Kidney epithelial cell (primary cell): Measurements from ENCODE around the gene MYO10. TPM values are rescaled to one million over a fixed set of nuclear protein-coding genes. Genes with fewer than 3 reads are reported as not detected.
A peak's percentile ranks its signal among the peaks of the same experiment; 100 is the strongest.

Source experiments
- DNase-seq: peaks from one replicate; pipeline ENCODE4 v3.0.0-alpha.2; 2010; ENCODE audit warnings: low read depth
- H3K27me3 ChIP-seq: 2 replicates; pipeline ENCODE4 v1.6.0; 2011; ENCODE audit warnings: low read length; ENCODE audit not compliant: control insufficient read depth, insufficient read depth
- H3K36me3 ChIP-seq: 2 replicates; pipeline ENCODE4 v1.5.1; 2011; ENCODE audit warnings: low read length; ENCODE audit not compliant: control insufficient read depth, insufficient read depth
- H3K4me3 ChIP-seq: 2 replicates; pipeline ENCODE4 v1.5.1; 2011; ENCODE audit warnings: low read depth, mild to moderate bottlenecking, control low read depth, low read length
- total RNA-seq: library from RNA; depleted of rRNA; stranded (reverse); fragments of >200 nt; gene quantifications from 2 replicates; pipeline ENCODE4 v1.2.3, GENCODE V29; 2015
- TF ChIP-seq, protein P1 (sequence below): IDR thresholded peaks from 2 replicates; pipeline ENCODE4 v1.5.1; 2011; ENCODE audit warnings: mild to moderate bottlenecking, moderate library complexity, low read length, control low read depth, inconsistent platforms; ENCODE audit not compliant: insufficient read depth, poor library complexity, severe bottlenecking

MYO10 gene
- total RNA-seq, 1 donor from 2014 or later, result 80.3 TPM

DNA sequence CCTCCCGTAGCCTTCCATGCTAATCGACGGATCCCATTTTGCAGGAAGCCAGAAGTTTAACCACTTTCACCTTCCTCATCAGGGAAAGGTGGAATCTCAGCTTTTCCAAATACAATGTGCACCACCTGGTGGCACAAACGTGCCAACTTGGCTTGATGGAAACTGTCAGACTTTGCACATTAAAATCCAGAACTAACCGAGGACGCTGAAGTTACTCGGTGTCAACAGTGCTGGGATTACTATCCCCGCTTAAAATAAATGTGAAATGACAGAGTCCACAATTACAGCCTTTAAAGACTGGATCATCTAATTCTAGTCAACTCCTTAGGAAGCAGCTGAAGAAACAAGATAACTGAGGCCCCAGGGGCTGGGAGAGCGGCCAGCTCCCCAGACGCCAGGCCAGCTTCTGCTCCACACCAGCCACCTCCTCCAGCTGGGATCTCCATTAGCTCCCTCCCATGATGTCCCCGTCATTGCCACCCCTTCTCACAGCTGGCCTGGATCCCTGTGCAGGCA lies 269.1 kb downstream of the MYO10 start:
- H3K36me3 ChIP-seq, result no peaks in the 10 kb centered on the region
- H3K4me3 ChIP-seq, result no peak overlapping the region
- TF ChIP-seq, protein P1, sequence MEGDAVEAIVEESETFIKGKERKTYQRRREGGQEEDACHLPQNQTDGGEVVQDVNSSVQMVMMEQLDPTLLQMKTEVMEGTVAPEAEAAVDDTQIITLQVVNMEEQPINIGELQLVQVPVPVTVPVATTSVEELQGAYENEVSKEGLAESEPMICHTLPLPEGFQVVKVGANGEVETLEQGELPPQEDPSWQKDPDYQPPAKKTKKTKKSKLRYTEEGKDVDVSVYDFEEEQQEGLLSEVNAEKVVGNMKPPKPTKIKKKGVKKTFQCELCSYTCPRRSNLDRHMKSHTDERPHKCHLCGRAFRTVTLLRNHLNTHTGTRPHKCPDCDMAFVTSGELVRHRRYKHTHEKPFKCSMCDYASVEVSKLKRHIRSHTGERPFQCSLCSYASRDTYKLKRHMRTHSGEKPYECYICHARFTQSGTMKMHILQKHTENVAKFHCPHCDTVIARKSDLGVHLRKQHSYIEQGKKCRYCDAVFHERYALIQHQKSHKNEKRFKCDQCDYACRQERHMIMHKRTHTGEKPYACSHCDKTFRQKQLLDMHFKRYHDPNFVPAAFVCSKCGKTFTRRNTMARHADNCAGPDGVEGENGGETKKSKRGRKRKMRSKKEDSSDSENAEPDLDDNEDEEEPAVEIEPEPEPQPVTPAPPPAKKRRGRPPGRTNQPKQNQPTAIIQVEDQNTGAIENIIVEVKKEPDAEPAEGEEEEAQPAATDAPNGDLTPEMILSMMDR, result peak; percentile 60
- H3K27me3 ChIP-seq, result no peaks in the 10 kb centered on the region
- DNase-seq, result no peak

DNA sequence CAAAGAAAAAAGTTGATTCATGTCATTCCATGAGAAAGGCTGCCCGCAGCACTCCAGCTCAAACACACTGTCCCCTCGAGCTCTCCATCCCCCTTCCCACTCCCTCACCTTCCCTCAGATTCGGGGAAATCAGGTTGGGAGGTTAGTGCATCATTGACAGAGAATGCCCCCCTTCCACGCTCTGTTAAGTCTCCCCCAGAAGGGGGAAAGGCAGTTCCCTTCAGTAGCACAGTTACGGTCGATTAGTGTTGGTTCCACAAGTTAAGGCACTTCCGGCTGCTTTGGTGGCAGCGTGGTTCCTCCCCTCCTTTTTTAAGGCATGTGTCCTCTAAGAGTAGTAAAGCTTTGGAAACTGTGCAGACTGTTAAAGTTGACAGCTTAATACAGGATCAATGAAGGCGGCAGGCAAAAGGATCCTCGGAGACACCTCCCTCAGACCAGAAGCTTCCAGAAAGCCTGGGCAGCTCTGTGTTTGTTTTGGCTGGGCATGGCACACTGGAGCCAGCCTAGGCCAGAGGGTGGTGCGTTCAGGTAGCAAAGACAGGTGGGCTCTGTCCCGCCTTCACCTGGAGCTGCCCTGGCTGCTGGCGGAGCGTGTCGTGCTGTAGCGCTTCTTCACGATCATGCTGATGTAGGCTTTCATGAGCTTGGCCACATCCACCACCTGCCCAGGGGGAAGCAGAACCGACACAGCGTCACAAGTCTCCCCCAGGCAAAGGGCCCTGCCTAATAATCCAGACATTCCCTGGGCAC lies 269.8 kb downstream of the MYO10 start:
- no peaks in the 10 kb centered on the region for H3K36me3 ChIP-seq
- TF ChIP-seq, protein P1, result no peak
- no peaks in the 10 kb centered on the region for H3K27me3 ChIP-seq
- DNase-seq, result peak; percentile 18
- H3K4me3 ChIP-seq, result no peak overlapping the region

DNA sequence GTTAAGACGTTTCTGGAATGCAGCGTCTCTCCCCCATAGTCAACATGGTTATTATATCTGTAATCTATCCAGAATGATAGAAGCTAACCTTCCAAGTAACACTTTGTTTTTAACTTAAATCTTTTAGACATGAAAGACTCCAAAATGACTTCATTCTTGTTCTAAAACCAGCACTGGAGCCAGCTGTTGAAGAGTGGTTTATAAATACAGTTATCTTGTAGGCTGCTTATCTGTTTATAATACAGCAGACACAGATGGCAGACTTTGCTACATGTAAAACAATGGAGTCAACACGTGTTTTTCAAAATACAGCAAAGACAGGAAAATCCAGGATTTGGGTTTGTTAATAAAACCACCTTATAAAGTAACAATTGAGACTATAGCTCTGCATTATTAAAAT lies 270.5 kb downstream of the MYO10 start:
- H3K36me3 ChIP-seq, result no peaks in the 10 kb centered on the region
- no peak overlapping the region for H3K4me3 ChIP-seq
- no peak for DNase-seq
- no peaks in the 10 kb centered on the region for H3K27me3 ChIP-seq
- TF ChIP-seq, protein P1, result no peak

DNA sequence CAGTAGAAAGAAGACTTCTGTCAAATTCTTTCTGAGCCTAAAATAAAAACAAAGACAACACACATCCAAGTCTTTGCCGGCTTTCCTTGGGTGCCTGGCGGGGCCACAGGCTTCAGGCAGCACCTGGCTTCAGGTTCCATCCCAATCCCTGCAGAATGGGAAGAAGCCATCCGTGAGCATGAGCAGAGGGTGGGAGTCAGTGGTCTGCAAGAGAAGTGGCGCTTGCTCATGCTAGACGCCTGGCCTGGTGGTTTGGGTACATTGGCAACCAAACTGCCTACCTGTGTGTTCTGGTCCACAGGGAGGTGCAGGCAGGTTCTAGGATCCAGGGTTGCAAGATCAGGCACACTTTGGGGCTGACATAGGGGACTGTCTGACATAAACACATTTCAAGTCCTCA lies 271.7 kb downstream of the MYO10 start:
- no peak overlapping the region for H3K4me3 ChIP-seq
- H3K27me3 ChIP-seq, result no peaks in the 10 kb centered on the region
- no peaks in the 10 kb centered on the region for H3K36me3 ChIP-seq
- no peak for DNase-seq
- TF ChIP-seq, protein P1, result no peak

DNA sequence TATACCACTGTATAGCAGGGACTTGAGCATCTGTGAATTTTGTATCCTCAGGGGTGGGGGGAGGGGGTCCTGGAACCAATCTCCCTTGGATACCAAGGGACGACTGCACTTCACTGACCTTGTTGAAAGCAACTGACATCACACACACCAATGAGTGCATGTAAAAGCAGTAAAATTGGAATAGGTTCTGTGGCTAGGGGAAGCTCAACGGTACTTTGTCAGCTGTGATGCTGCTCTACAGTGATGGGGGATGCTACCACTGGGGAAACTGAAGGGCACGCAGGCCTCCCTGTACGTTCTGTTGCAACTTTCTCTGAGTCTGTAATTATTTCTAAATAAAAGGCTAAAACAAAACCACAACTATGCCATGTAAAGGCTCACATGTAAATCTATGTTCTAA lies 272.2 kb downstream of the MYO10 start:
- Histone ChIP-seq H3K36me3 (no peaks in the 10 kb centered on the region), H3K27me3 (no peaks in the 10 kb centered on the region), H3K4me3 (no peak overlapping the region)
- TF ChIP-seq, protein P1, result no peak
- no peak for DNase-seq

DNA sequence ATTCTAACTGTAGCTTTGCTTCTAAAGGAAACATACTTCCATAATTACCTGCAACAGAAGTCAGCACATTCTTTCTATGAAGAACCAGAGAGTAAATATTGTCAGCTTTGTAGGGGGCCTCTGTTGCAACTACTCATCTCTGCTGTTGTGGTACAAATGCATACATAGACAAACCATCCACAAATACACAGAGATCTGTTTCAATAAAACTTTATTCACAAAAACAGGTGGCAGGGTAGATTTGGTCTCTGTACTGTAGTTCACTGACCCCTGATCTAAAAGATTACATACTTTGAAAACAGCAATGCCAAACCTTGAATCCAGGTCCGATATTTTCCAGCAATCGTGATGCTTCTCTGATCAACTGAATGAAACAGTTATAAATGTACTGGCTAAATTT lies 274.4 kb downstream of the MYO10 start:
- DNase-seq, result no peak
- Histone ChIP-seq H3K27me3 (no peaks in the 10 kb centered on the region), H3K36me3 (no peaks in the 10 kb centered on the region), H3K4me3 (no peak overlapping the region)
- TF ChIP-seq, protein P1, result no peak
